ENCODE measurements around the gene RCBTB2.

GRCh38 chr13:48564056-48564455, 31.2 kb upstream of the RCBTB2 start:
- TF ChIP-seq SUZ12 (IDR thresholded peaks at IDR 0.05; ENCODE audit: extremely low read depth, insufficient read depth, insufficient read length) (no peak), YY1 (IDR thresholded peaks at IDR 0.05; ENCODE audit: insufficient read depth, insufficient read length) (no peak)
